ENCODE measurements around the gene CEP131. TPM values are rescaled to one million over a fixed set of nuclear protein-coding genes. Genes with fewer than 3 reads are reported as not detected.

CEP131 gene
- polyA plus RNA-seq, 1 donor from 2014 or later = 21.3 TPM

DNA sequence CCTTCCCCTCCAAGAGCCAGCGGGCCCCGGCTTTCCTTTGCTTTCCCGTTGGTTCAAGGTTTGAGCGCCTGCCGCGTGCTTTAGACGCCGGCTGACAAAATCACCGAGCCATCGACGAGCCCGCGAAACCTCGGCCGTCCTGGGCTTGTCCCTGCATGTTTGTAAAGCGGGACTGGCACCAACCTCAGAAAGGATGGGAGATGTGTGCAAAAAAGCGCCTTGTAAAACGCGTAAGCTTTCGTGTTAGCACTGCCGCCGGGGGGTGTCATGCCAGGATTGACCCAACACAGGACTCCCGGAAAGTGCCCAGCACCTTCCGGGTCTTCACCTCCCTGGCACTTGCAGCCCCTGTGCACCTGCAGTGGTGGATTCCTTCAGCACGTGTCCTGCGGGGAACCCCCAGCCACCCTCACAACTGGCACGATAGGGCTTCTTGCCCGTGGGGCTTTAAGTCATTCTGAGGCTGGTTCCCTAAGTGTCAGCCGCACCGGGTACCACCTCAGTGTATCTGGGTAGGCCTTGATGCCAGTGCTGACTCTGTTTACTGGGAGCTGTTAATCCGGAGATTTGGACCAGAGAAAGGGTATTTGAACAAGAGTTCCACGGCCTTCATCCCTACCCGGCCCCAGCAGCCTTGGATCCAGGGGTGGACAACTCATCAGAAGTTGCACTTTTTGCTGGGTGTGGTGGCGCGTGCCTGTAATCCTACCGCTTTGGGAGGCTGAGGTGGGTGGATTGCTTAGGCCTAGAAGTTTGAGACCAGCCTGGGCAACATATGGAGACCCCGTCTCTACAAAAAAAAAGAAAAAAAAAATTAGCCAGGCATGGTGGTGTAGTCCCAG is 17.2 kb upstream of the CEP131 start:
- Histone ChIP-seq H3K4me3 (ENCODE audit: low read length) (peak overlapping the region; percentile 99), H3K9ac (ENCODE audit: low read length) (peak overlapping the region; percentile 75), H3K27ac (ENCODE audit: low read length) (peak overlapping the region; percentile 57), H3K36me3 (ENCODE audit: insufficient read depth, low read length) (no peaks in the 10 kb centered on the region), H4K20me1 (ENCODE audit: insufficient read depth) (no peaks in the 10 kb centered on the region), H3K4me2 (ENCODE audit: low read length) (peak overlapping the region; percentile 68), H3K27me3 (ENCODE audit: insufficient read depth, low read depth, low read length) (no peaks in the 10 kb centered on the region), H3K79me2 (replicated peaks; ENCODE audit: insufficient read depth, low read length) (peaks cover 19% of the 10 kb centered on the region), H3K9me3 (ENCODE audit: low read length) (no peaks in the 10 kb centered on the region), H3F3A (ENCODE audit: insufficient read depth, low read length, poor library complexity, severe bottlenecking) (no peaks in the 10 kb centered on the region), H2AFZ (ENCODE audit: low read depth, low read length) (no peak overlapping the region), H3K9me2 (ENCODE audit: insufficient read depth, low read length) (no peaks in the 10 kb centered on the region)
- TF ChIP-seq, protein P1, sequence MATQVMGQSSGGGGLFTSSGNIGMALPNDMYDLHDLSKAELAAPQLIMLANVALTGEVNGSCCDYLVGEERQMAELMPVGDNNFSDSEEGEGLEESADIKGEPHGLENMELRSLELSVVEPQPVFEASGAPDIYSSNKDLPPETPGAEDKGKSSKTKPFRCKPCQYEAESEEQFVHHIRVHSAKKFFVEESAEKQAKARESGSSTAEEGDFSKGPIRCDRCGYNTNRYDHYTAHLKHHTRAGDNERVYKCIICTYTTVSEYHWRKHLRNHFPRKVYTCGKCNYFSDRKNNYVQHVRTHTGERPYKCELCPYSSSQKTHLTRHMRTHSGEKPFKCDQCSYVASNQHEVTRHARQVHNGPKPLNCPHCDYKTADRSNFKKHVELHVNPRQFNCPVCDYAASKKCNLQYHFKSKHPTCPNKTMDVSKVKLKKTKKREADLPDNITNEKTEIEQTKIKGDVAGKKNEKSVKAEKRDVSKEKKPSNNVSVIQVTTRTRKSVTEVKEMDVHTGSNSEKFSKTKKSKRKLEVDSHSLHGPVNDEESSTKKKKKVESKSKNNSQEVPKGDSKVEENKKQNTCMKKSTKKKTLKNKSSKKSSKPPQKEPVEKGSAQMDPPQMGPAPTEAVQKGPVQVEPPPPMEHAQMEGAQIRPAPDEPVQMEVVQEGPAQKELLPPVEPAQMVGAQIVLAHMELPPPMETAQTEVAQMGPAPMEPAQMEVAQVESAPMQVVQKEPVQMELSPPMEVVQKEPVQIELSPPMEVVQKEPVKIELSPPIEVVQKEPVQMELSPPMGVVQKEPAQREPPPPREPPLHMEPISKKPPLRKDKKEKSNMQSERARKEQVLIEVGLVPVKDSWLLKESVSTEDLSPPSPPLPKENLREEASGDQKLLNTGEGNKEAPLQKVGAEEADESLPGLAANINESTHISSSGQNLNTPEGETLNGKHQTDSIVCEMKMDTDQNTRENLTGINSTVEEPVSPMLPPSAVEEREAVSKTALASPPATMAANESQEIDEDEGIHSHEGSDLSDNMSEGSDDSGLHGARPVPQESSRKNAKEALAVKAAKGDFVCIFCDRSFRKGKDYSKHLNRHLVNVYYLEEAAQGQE (IDR thresholded peaks at IDR 0.05; ENCODE audit: borderline replicate concordance) = no peak
- TF ChIP-seq, protein P2, sequence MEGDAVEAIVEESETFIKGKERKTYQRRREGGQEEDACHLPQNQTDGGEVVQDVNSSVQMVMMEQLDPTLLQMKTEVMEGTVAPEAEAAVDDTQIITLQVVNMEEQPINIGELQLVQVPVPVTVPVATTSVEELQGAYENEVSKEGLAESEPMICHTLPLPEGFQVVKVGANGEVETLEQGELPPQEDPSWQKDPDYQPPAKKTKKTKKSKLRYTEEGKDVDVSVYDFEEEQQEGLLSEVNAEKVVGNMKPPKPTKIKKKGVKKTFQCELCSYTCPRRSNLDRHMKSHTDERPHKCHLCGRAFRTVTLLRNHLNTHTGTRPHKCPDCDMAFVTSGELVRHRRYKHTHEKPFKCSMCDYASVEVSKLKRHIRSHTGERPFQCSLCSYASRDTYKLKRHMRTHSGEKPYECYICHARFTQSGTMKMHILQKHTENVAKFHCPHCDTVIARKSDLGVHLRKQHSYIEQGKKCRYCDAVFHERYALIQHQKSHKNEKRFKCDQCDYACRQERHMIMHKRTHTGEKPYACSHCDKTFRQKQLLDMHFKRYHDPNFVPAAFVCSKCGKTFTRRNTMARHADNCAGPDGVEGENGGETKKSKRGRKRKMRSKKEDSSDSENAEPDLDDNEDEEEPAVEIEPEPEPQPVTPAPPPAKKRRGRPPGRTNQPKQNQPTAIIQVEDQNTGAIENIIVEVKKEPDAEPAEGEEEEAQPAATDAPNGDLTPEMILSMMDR (IDR thresholded peaks at IDR 0.05; ENCODE audit: poor library complexity, severe bottlenecking) = no peak

DNA sequence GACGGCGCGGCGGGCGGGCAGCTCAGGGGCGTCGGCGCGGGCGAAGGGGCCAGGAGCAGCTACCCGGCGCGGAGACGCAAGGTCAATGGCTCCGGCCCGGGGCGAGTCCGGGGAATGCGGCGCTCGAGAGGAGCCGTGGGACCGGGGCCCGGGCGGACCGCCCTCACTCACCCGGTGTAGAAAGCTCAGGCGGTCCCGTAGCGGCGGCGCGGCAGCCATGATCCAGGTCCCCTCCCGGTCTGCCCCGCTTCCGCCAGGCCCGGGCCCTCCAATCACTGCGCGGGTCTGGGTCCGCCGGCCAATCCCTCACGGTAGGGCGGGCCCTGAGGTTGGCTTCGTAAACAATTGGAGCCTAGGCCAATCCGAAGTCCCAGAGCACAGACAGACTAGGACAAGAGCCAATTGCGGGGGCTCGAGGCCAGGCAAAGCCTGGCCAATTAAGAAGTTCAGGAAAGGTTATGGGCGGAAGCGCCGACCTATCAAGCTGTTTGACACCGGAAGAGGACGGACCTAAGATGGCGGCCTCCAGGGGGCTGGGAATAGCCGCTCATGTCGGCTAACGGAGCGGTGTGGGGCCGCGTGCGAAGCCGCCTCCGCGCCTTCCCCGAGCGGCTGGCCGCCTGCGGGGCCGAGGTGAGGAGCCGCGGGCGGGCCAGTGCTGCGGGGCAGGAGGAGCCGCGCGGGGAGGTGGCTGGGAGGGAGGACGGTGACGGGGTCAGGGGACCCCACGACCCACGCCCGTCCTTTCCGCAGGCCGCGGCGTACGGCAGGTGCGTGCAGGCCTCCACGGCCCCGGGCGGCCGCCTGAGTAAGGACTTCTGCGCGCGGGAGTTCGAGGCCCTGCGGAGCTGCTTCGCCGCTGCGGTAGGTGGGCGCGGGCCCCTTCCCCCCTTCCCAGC is 16.3 kb upstream of the CEP131 start, which contains the start of the genes NDUFAF8 and TEPSIN:
NDUFAF8 (plus strand) TSS at position 504 of the 899 bp plus-strand sequence; CDS start at position 550, 46 bp downstream.
TEPSIN (minus strand) TSS at position 241 of the 899 bp plus-strand sequence; CDS start at position 219, 22 bp downstream.
- Histone ChIP-seq H3K4me3 (ENCODE audit: low read length) (peak within 1 kb of the TSS; percentile 99), H3K9me2 (ENCODE audit: insufficient read depth, low read length) (no peaks in the 10 kb centered on the region), H2AFZ (ENCODE audit: low read depth, low read length) (peak within 1 kb of the TSS; percentile 8), H3K79me2 (replicated peaks; ENCODE audit: insufficient read depth, low read length) (peaks cover 19% of the 10 kb centered on the region), H3K27me3 (ENCODE audit: insufficient read depth, low read depth, low read length) (no peaks in the 10 kb centered on the region), H3K4me2 (ENCODE audit: low read length) (peak within 1 kb of the TSS; percentile 68), H3F3A (ENCODE audit: insufficient read depth, low read length, poor library complexity, severe bottlenecking) (no peaks in the 10 kb centered on the region), H3K36me3 (ENCODE audit: insufficient read depth, low read length) (no peaks in the 10 kb centered on the region), H4K20me1 (ENCODE audit: insufficient read depth) (no peaks in the 10 kb centered on the region), H3K9me3 (ENCODE audit: low read length) (no peaks in the 10 kb centered on the region), H3K9ac (ENCODE audit: low read length) (peak within 1 kb of the TSS; percentile 75), H3K27ac (ENCODE audit: low read length) (peak within 1 kb of the TSS; percentile 57)
- TF ChIP-seq EP300 (conservative IDR thresholded peaks at IDR 0.05; ENCODE audit: poor library complexity, severe bottlenecking) = peak; percentile 31
- TF ChIP-seq SMC3 (conservative IDR thresholded peaks at IDR 0.05; ENCODE audit: poor library complexity) = no peak
- TF ChIP-seq, protein P1 (IDR thresholded peaks at IDR 0.05; ENCODE audit: borderline replicate concordance) = no peak
- no peak for TF ChIP-seq TAF1 (IDR thresholded peaks at IDR 0.05; ENCODE audit: low read depth)
- peak; percentile 71 for TF ChIP-seq POLR2AphosphoS5 (IDR thresholded peaks at IDR 0.05)
- TF ChIP-seq, protein P2 (IDR thresholded peaks at IDR 0.05; ENCODE audit: poor library complexity, severe bottlenecking) = peak; percentile 53
- TF ChIP-seq EZH2 (IDR thresholded peaks at IDR 0.05; ENCODE audit: borderline replicate concordance, insufficient read depth, low read length, poor library complexity, severe bottlenecking) = no peak
- TF ChIP-seq MXI1 (conservative IDR thresholded peaks at IDR 0.05; ENCODE audit: poor library complexity, severe bottlenecking) = peak; percentile 98
- TF ChIP-seq RAD21 (conservative IDR thresholded peaks at IDR 0.05) = peak; percentile 14
